Measurements from ENCODE around the gene NDUFS1.

NDUFS1 gene

DNA sequence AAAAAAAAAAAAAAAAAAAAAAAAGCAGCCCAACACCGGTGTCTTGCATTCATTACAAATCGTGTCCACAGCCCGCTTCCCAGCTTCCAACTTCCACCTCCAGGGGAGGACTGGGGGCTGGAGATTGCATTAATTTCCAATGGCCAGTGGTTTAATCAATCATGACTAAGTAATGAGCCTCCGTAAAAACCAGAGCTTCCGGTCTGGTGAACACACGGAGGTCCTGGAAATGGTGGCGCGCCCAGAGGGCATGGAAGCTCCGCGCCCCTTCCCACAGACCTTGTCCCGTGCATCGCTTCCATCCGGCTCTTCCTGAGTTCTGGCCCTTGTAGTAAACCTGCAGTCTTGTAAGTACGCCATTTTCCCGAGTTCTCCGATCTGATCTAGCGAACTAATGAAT is 44.1 kb upstream of the NDUFS1 start:
- Histone ChIP-seq H3K18ac (ENCODE audit: low read length) (no peak overlapping the region), H2BK120ac (ENCODE audit: insufficient read depth, low read length, poor library complexity) (no peak overlapping the region), H3K36me3 (ENCODE audit: control insufficient read depth in 1 of 2, insufficient read depth in 2 of 2, low read length in 2 of 2) (no peaks in the 10 kb centered on the region), H3K27me3 (ENCODE audit: insufficient read depth, low read length) (no peaks in the 10 kb centered on the region), H3K4me1 (ENCODE audit: control insufficient read depth in 1 of 2, insufficient read depth in 2 of 2, low read length in 2 of 2) (no peaks in the 10 kb centered on the region), H3K23ac (ENCODE audit: low read length) (no peak overlapping the region), H3K4me2 (ENCODE audit: low read length) (no peak overlapping the region), H4K8ac (ENCODE audit: low read depth, low read length) (no peak overlapping the region), H4K91ac (ENCODE audit: low read depth, low read length) (no peak overlapping the region), H2BK5ac (ENCODE audit: low read depth, low read length, poor library complexity) (no peak overlapping the region), H2AFZ (ENCODE audit: insufficient read depth, low read length, poor library complexity) (no peak overlapping the region), H3K79me2 (ENCODE audit: control insufficient read depth, insufficient read depth, low read length, poor library complexity) (no peaks in the 10 kb centered on the region), H4K12ac (ENCODE audit: low read depth, low read length) (no peak overlapping the region), H3K27ac (ENCODE audit: low read depth, low read length) (no peak overlapping the region), H3K4ac (ENCODE audit: low read depth, low read length) (no peak overlapping the region), H2BK12ac (ENCODE audit: low read length) (no peak overlapping the region), H3K9ac (ENCODE audit: low read length) (no peak overlapping the region), H3K9me3 (ENCODE audit: insufficient read depth, low read depth, low read length) (no peaks in the 10 kb centered on the region), H3K79me1 (ENCODE audit: low read length) (no peaks in the 10 kb centered on the region), H2AK5ac (ENCODE audit: low read length) (no peak overlapping the region), H3K14ac (ENCODE audit: low read length) (no peak overlapping the region), H3K4me3 (ENCODE audit: low read depth, low read length) (no peak overlapping the region)
- WGBS (ENCODE audit: extremely low coverage, insufficient coverage, insufficient read length), result no CpG with 5 or more reads among the region's 17 CpGs
- peak; percentile 48 to 69 for DNase-seq

DNA sequence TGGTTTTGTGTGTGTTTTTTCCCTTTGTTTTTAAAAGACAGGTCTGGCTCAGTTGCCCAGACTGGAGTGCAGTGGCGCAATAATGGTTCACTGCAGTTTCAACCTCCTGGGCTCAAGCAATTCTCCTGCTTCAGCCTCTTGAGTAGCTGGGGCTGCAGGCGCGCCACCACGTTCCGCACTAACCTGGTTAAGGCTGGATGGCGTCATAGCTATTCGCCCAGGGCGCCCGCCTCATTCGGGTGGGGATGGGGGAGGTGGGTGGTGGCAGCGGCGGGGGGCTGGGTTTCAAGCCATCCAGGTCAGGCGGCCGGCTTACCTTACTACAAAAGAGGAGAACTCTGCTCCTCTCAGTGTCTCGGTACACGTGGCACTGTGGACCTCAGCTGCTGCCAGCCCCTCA is 43.2 kb upstream of the NDUFS1 start:
- H4K8ac ChIP-seq (ENCODE audit: low read depth, low read length), result no peak overlapping the region
- no peak overlapping the region for H3K14ac ChIP-seq (ENCODE audit: low read length)
- no peak overlapping the region for H3K18ac ChIP-seq (ENCODE audit: low read length)
- WGBS (ENCODE audit: extremely low coverage, insufficient coverage, insufficient read length), result no CpG with 5 or more reads among the region's 16 CpGs
- no peaks in the 10 kb centered on the region for H3K9me3 ChIP-seq (ENCODE audit: insufficient read depth, low read depth, low read length)
- H2BK120ac ChIP-seq (ENCODE audit: insufficient read depth, low read length, poor library complexity), result no peak overlapping the region
- H3K9ac ChIP-seq (ENCODE audit: low read length), result no peak overlapping the region
- H3K79me2 ChIP-seq (ENCODE audit: control insufficient read depth, insufficient read depth, low read length, poor library complexity), result no peaks in the 10 kb centered on the region
- no peak overlapping the region for H2AFZ ChIP-seq (ENCODE audit: insufficient read depth, low read length, poor library complexity)
- no peak overlapping the region for H3K4me2 ChIP-seq (ENCODE audit: low read length)
- H3K79me1 ChIP-seq (ENCODE audit: low read length), result no peaks in the 10 kb centered on the region
- no peaks in the 10 kb centered on the region for H3K27me3 ChIP-seq (ENCODE audit: insufficient read depth, low read length)
- H4K91ac ChIP-seq (ENCODE audit: low read depth, low read length), result no peak overlapping the region
- no peak overlapping the region for H3K23ac ChIP-seq (ENCODE audit: low read length)
- no peaks in the 10 kb centered on the region for H3K4me1 ChIP-seq (ENCODE audit: control insufficient read depth in 1 of 2, insufficient read depth in 2 of 2, low read length in 2 of 2)
- no peak overlapping the region for H3K4me3 ChIP-seq (ENCODE audit: low read depth, low read length)
- H2BK12ac ChIP-seq (ENCODE audit: low read length), result no peak overlapping the region
- H2AK5ac ChIP-seq (ENCODE audit: low read length), result no peak overlapping the region
- peak; percentile 91 to 96 for DNase-seq
- H4K12ac ChIP-seq (ENCODE audit: low read depth, low read length), result no peak overlapping the region
- H3K36me3 ChIP-seq (ENCODE audit: control insufficient read depth in 1 of 2, insufficient read depth in 2 of 2, low read length in 2 of 2), result no peaks in the 10 kb centered on the region
- H2BK5ac ChIP-seq (ENCODE audit: low read depth, low read length, poor library complexity), result no peak overlapping the region
- no peak overlapping the region for H3K27ac ChIP-seq (ENCODE audit: low read depth, low read length)
- no peak overlapping the region for H3K4ac ChIP-seq (ENCODE audit: low read depth, low read length)

DNA sequence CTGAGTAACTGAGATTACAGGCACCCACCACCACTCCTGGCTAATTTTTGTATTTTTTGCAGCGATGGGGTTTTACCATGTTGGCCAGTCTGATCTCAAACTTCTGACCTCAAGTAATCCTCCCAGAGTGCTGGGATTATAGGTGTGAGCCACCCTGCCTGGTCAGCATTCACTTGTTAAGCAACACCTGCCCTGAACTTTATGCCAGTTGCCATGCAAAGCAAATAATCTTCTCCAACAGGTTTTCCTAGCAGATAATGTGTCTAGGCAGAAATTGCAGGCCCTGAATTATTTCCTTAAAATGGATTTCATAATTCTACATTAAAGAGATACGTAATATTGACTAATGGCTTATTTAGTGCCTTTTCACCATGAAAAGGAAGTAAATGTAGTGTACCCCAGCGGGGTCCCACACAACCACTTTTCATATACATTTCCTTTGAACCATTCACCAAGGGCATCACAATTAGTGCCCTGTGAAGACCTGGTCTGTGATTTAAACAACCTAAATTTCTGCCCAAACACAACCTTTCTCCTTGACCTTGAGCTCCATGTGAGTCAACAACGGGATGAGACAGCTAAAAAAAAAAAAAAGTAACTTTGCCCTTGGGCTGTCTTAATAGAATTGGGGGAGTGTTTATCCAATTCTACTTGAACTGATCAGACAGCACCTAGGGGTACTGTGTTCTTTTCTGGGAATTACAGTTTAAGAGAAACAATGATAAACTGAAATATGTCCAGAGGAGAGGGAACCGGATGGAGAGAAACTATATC is 42.0 kb upstream of the NDUFS1 start:
- no peak overlapping the region for H2BK120ac ChIP-seq (ENCODE audit: insufficient read depth, low read length, poor library complexity)
- no CpG with 5 or more reads among the region's 5 CpGs for WGBS (ENCODE audit: extremely low coverage, insufficient coverage, insufficient read length)

DNA sequence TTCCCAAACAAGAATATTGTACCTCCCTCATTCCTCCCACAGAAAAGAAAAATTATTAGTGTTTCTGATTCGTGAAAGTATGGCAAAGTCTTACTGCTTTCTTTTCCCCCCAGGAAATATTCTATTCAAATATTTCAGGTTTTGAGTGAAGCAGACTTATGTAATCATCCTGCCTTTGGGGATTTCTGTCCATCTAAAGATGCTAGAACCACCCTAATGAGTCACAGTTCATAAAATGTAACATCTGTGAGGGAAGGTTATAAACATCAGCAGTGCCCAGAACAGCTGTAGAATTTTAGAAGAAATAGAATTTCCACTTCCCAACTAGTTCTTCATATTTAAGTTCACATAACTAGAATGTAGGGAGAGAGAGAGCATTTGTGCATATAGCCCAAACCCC is 39.4 kb upstream of the NDUFS1 start:
- no peak overlapping the region for H2BK12ac ChIP-seq (ENCODE audit: low read length)
- H3K23ac ChIP-seq (ENCODE audit: low read length), result no peak overlapping the region
- no peak overlapping the region for H4K91ac ChIP-seq (ENCODE audit: low read depth, low read length)
- H3K79me2 ChIP-seq (ENCODE audit: control insufficient read depth, insufficient read depth, low read length, poor library complexity), result no peaks in the 10 kb centered on the region
- no peaks in the 10 kb centered on the region for H3K9me3 ChIP-seq (ENCODE audit: insufficient read depth, low read depth, low read length)
- H2AK5ac ChIP-seq (ENCODE audit: low read length), result no peak overlapping the region
- H3K4me2 ChIP-seq (ENCODE audit: low read length), result no peak overlapping the region
- H3K18ac ChIP-seq (ENCODE audit: low read length), result no peak overlapping the region
- H3K9ac ChIP-seq (ENCODE audit: low read length), result no peak overlapping the region
- no peak overlapping the region for H3K14ac ChIP-seq (ENCODE audit: low read length)
- H3K27me3 ChIP-seq (ENCODE audit: insufficient read depth, low read length), result no peaks in the 10 kb centered on the region
- H3K4me3 ChIP-seq (ENCODE audit: low read depth, low read length), result no peak overlapping the region
- WGBS (ENCODE audit: extremely low coverage, insufficient coverage, insufficient read length), result no CpG with 5 or more reads among the region's 1 CpG
- H2BK5ac ChIP-seq (ENCODE audit: low read depth, low read length, poor library complexity), result no peak overlapping the region
- no peak overlapping the region for H2AFZ ChIP-seq (ENCODE audit: insufficient read depth, low read length, poor library complexity)
- no peak overlapping the region for H3K27ac ChIP-seq (ENCODE audit: low read depth, low read length)
- H3K4ac ChIP-seq (ENCODE audit: low read depth, low read length), result no peak overlapping the region
- no peaks in the 10 kb centered on the region for H3K79me1 ChIP-seq (ENCODE audit: low read length)
- DNase-seq, result peak in 1 of 2 donors; percentile 60
- no peaks in the 10 kb centered on the region for H3K4me1 ChIP-seq (ENCODE audit: control insufficient read depth in 1 of 2, insufficient read depth in 2 of 2, low read length in 2 of 2)
- H4K8ac ChIP-seq (ENCODE audit: low read depth, low read length), result no peak overlapping the region
- no peak overlapping the region for H4K12ac ChIP-seq (ENCODE audit: low read depth, low read length)
- no peak overlapping the region for H2BK120ac ChIP-seq (ENCODE audit: insufficient read depth, low read length, poor library complexity)
- no peaks in the 10 kb centered on the region for H3K36me3 ChIP-seq (ENCODE audit: control insufficient read depth in 1 of 2, insufficient read depth in 2 of 2, low read length in 2 of 2)

More for the DNA sequence above, 42.0 kb upstream of the NDUFS1 start:
- Histone ChIP-seq H3K9ac (ENCODE audit: low read length) (no peak overlapping the region), H3K27me3 (ENCODE audit: insufficient read depth, low read length) (no peaks in the 10 kb centered on the region), H3K18ac (ENCODE audit: low read length) (no peak overlapping the region), H4K8ac (ENCODE audit: low read depth, low read length) (no peak overlapping the region), H3K23ac (ENCODE audit: low read length) (no peak overlapping the region), H2BK5ac (ENCODE audit: low read depth, low read length, poor library complexity) (no peak overlapping the region), H3K4me1 (ENCODE audit: control insufficient read depth in 1 of 2, insufficient read depth in 2 of 2, low read length in 2 of 2) (no peaks in the 10 kb centered on the region), H3K36me3 (ENCODE audit: control insufficient read depth in 1 of 2, insufficient read depth in 2 of 2, low read length in 2 of 2) (no peaks in the 10 kb centered on the region), H3K14ac (ENCODE audit: low read length) (no peak overlapping the region), H3K79me2 (ENCODE audit: control insufficient read depth, insufficient read depth, low read length, poor library complexity) (no peaks in the 10 kb centered on the region), H4K12ac (ENCODE audit: low read depth, low read length) (no peak overlapping the region), H3K4me3 (ENCODE audit: low read depth, low read length) (no peak overlapping the region), H2BK12ac (ENCODE audit: low read length) (no peak overlapping the region), H4K91ac (ENCODE audit: low read depth, low read length) (no peak overlapping the region), H3K4me2 (ENCODE audit: low read length) (no peak overlapping the region), H3K27ac (ENCODE audit: low read depth, low read length) (no peak overlapping the region), H3K9me3 (ENCODE audit: insufficient read depth, low read depth, low read length) (no peaks in the 10 kb centered on the region), H3K79me1 (ENCODE audit: low read length) (no peaks in the 10 kb centered on the region), H3K4ac (ENCODE audit: low read depth, low read length) (no peak overlapping the region), H2AFZ (ENCODE audit: insufficient read depth, low read length, poor library complexity) (no peak overlapping the region), H2AK5ac (ENCODE audit: low read length) (no peak overlapping the region)
- DNase-seq, result peak; percentile 85 to 95

Data from trophoblast cell (in vitro differentiated cells and primary cell).